NT2/D1 (cell line): Measurements from ENCODE around the gene CYP2C9.

Experiments
- SUZ12 ChIP-seq: IDR thresholded peaks from 2 replicates; pipeline ENCODE4 v1.6.1; 2011; ENCODE audit not compliant: insufficient read length, insufficient read depth; ENCODE audit errors: extremely low read depth
- ZNF274 ChIP-seq: IDR thresholded peaks from 2 replicates; pipeline ENCODE4 v1.6.1; 2011; ENCODE audit warnings: mild to moderate bottlenecking, low read depth, low read length

GRCh38 chr10:94936721-94937120 lies 1.7 kb upstream of the CYP2C9 start:
- TF ChIP-seq ZNF274: no peak
- TF ChIP-seq SUZ12: no peak
